ENCODE results near the gene YAF2.
A peak's percentile ranks its signal among the peaks of the same experiment; 100 is the strongest.

Gene YAF2

GRCh38 chr12:42141981-42142606 lies 96.0 kb downstream of the YAF2 start:
- no peak for DNase-seq

GRCh38 chr12:42140901-42141300 lies 97.1 kb downstream of the YAF2 start:
- DNase-seq = no peak

GRCh38 chr12:42135259-42135814 lies 102.7 kb downstream of the YAF2 start:
- DNase-seq = no peak

GRCh38 chr12:42130672-42131402 lies 107.2 kb downstream of the YAF2 start:
- no peak for DNase-seq

- DNase-seq = peak; percentile 44
Observed at GRCh38 chr12:42129595-42130204, 108.3 kb downstream of the YAF2 start.

- no peak for DNase-seq
Observed at GRCh38 chr12:42128888-42129287, 109.2 kb downstream of the YAF2 start.

GRCh38 chr12:42128327-42128726 lies 109.7 kb downstream of the YAF2 start:
- no peak for DNase-seq

GRCh38 chr12:42126963-42127362 lies 111.1 kb downstream of the YAF2 start:
- no peak for DNase-seq

- no peak for DNase-seq
Observed at GRCh38 chr12:42125388-42125767, 112.7 kb downstream of the YAF2 start.

- DNase-seq = no peak
Observed at GRCh38 chr12:42124764-42125387, 113.2 kb downstream of the YAF2 start.

GRCh38 chr12:42119085-42119633 lies 118.9 kb downstream of the YAF2 start:
- no peak for DNase-seq

GRCh38 chr12:42118136-42118879 lies 119.7 kb downstream of the YAF2 start:
- DNase-seq = no peak

GRCh38 chr12:42109031-42109430 lies 129.0 kb downstream of the YAF2 start:
- DNase-seq = no peak

Data from DMS79 treated with DMSO at 0.1 percent for 48 hours (cell line).